Stomach (tissue), 9 donors: ENCODE data around the gene MTERF1. TPM values are rescaled to one million over a fixed set of nuclear protein-coding genes. Genes with fewer than 3 reads are reported as not detected.

Experiments used
- DNase-seq, 2 donors: peaks; one replicate each; pipeline versions ENCODE4 v3.0.0 to v3.0.0-alpha.2; 2013 to 2019
- H3K27ac ChIP-seq, 5 donors: fragments of 200-600 bp in 4 of 5; sonication (generic) in 4 of 5; one replicate each; pipeline ENCODE4 v1.5.1; 2013 to 2019; ENCODE audit warnings: mild to moderate bottlenecking in 1 of 5, moderate library complexity in 1 of 5
- H3K27me3 ChIP-seq, 3 donors: fragments of 200-600 bp; sonication (generic); one replicate each; pipeline ENCODE4 v1.5.1; 2017 to 2019; ENCODE audit warnings: mixed run types in 1 of 3
- H3K36me3 ChIP-seq, 4 donors: fragments of 200-600 bp; sonication (generic); 1 replicate in 3 of 4; 2 replicates in 1 of 4; pipeline ENCODE4 v1.5.1; 2016 to 2019
- H3K4me1 ChIP-seq, 4 donors: fragments of 200-600 bp; sonication (generic); one replicate each; pipeline ENCODE4 v1.5.1; 2016 to 2019
- H3K4me3 ChIP-seq, 4 donors: fragments of 200-600 bp; sonication (generic) in 3 of 4; one replicate each; pipeline ENCODE4 v1.5.1; 2016 to 2019; ENCODE audit warnings: mild to moderate bottlenecking in 1 of 4
- H3K9me3 ChIP-seq, 4 donors: fragments of 200-600 bp; sonication (generic); one replicate each; pipeline ENCODE4 v1.5.1; 2016 to 2019
- CTCF ChIP-seq, 7 experiments: fragments of 450-650 bp in 4 of 7; fragments of 200-600 bp in 3 of 7; sonication (generic) in 3 of 7; IDR thresholded peaks; one replicate each; pipeline ENCODE4 v1.5.1; 2016 to 2019; ENCODE audit warnings: antibody characterized with exemption in 7 of 7, control low read depth in 2 of 7, mild to moderate bottlenecking in 1 of 7
- EP300 ChIP-seq: sonication (generic); formaldehyde crosslinking; IDR thresholded peaks from one replicate; pipeline ENCODE4 v1.6.1; 2017; ENCODE audit warnings: antibody characterized with exemption
- POLR2A ChIP-seq, 4 donors: fragments of 450-650 bp; IDR thresholded peaks; one replicate each; pipeline ENCODE4 v1.6.1; 2016; ENCODE audit warnings: antibody characterized with exemption in 4 of 4, control low read depth in 2 of 4, mild to moderate bottlenecking in 1 of 4, moderate library complexity in 1 of 4
- POLR2AphosphoS5 ChIP-seq, 3 donors: sonication (generic); formaldehyde crosslinking; IDR thresholded peaks; one replicate each; pipeline ENCODE4 v1.6.1; 2016; ENCODE audit warnings: antibody characterized with exemption in 3 of 3
- WGBS, 5 donors: extraction: QIAGEN DNeasy Blood & Tissue Kit in 3 of 5; methylation state at CpG; one replicate each; pipeline versions ENCODE4 v1.1.5 to v1.1.7; 2013 to 2018; 5-methylcytosine and 5-hydroxymethylcytosine counted together
- intact Hi-C: fragments of 100-400 bp; cut with DNase I; formaldehyde crosslinking; loops from one replicate; pipeline ENCODE4 v1.15.1; 2023; ENCODE audit warnings: low total_unique reads
- polyA plus RNA-seq, 3 donors: library from polyadenylated mRNA; stranded (reverse); fragments of 200-250 nt; gene quantifications; one replicate each; pipeline ENCODE4 v1.2.3, GENCODE V29; 2013
- total RNA-seq, 5 donors: library from RNA; depleted of rRNA; stranded (reverse); fragments of >200 nt; gene quantifications; one replicate each; pipeline versions ENCODE4 v1.1.0 to v1.2.3, GENCODE V29; 2014 to 2016
- donor health status: healthy with polysubstance abuse.
- donor health status: Bipolar disorder and iron deficiency.
- donor health status: healthy.

MTERF1 gene
- total and polyA plus RNA-seq, 8 donors, result 1.2 to 19.0 (median 7.8) TPM

DNA sequence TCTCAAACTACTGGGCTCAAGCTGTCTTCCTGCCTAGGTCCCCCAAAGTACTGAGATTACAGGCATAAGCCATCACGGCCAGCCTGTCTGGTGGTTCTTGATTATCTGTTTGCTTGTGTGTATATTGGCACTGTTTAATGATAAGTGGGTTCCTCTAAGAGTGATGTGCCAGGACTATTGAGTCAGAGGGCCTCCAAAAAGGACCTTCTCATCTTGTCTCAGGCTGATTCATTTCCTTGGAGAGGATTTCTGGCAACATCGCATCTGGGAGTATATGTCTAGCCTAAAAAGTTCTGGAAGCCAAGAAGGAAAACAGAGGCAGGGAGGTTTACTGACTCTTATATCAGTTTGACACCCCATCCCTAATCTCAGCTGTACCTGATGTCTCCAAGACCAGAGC, 33.1 kb upstream of the MTERF1 start:
- no peaks in the 10 kb centered on the region for H3K27me3 ChIP-seq
- peaks cover 0 to 16% (median 3%) of the 10 kb centered on the region in 4 donors for H3K4me1 ChIP-seq
- H3K36me3 ChIP-seq, result no peaks in the 10 kb centered on the region
- 61 to 69% (median 68%) methylated on average over 2 of the region's 2 CpGs for WGBS, 5 donors
- DNase-seq, result no peak
- no peaks in the 10 kb centered on the region for H3K9me3 ChIP-seq
- H3K27ac ChIP-seq, result no peak overlapping the region
- no peak overlapping the region for H3K4me3 ChIP-seq
- TF ChIP-seq POLR2AphosphoS5 (IDR thresholded peaks at IDR 0.05), result no peak
- TF ChIP-seq CTCF (IDR thresholded peaks at IDR 0.05), result no peak
- TF ChIP-seq POLR2A (IDR thresholded peaks at IDR 0.05), result no peak
- TF ChIP-seq EP300, result no peak
- intact Hi-C loops, result no loop called here

DNA sequence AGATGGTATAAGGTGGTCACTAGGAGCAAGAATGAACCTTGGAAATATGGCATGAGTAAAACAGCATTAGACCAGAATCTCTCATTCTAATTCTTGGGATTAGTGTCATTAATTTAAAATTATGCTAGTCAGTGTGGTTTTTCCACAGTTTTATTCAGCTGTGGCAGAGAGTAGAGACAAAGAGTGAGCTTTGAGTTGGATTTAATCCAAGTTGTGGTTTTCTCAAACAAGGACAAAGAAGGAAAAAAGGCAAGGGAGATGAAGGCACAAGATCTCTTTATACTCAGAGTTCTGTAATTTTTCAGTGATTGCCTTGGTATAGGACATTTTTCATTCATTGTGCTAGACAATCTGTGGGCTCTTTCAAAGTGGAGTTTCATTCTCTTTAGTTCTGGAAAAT, 32.0 kb upstream of the MTERF1 start:
- intact Hi-C loops, result no loop called here
- H3K27me3 ChIP-seq, result no peaks in the 10 kb centered on the region
- H3K4me3 ChIP-seq, result no peak overlapping the region
- no peaks in the 10 kb centered on the region for H3K36me3 ChIP-seq
- no peaks in the 10 kb centered on the region for H3K9me3 ChIP-seq
- no peak for DNase-seq
- H3K4me1 ChIP-seq, result peaks cover 0 to 16% (median 3%) of the 10 kb centered on the region in 4 donors
- TF ChIP-seq POLR2A (IDR thresholded peaks at IDR 0.05) (no peak), EP300 (no peak), POLR2AphosphoS5 (IDR thresholded peaks at IDR 0.05) (no peak), CTCF (IDR thresholded peaks at IDR 0.05) (no peak)
- H3K27ac ChIP-seq, result peak overlapping the region in 1 of 5 donors; percentile 29

DNA sequence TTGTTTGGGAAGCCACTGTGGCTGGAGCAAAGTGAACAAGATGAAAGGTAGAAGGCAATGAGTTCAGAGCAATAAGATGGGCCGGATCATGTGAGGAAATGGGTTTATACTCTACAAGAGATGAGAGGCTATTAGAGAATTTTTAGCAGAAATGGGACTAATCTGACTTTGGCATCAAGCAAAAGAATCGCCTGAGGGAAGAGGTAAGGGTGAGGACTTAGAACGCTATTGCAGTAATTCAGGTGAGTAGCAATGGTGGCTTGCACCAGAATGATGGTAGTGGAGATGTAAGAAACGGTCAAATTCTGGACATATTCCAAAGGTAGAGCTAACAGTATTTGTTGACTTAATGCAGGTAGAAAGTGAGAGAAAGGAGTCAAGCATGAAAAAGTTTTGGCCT, 30.6 kb upstream of the MTERF1 start:
- peaks cover 0 to 16% (median 3%) of the 10 kb centered on the region in 4 donors for H3K4me1 ChIP-seq
- no peak for DNase-seq
- WGBS, 5 donors, result 85 to 94% (median 89%) methylated on average over 4 of the region's 4 CpGs
- no peaks in the 10 kb centered on the region for H3K9me3 ChIP-seq
- no peaks in the 10 kb centered on the region for H3K27me3 ChIP-seq
- no peak overlapping the region for H3K27ac ChIP-seq
- no peak overlapping the region for H3K4me3 ChIP-seq
- H3K36me3 ChIP-seq, result no peaks in the 10 kb centered on the region
- TF ChIP-seq POLR2AphosphoS5 (IDR thresholded peaks at IDR 0.05), result no peak
- intact Hi-C loops, result no loop called here

DNA sequence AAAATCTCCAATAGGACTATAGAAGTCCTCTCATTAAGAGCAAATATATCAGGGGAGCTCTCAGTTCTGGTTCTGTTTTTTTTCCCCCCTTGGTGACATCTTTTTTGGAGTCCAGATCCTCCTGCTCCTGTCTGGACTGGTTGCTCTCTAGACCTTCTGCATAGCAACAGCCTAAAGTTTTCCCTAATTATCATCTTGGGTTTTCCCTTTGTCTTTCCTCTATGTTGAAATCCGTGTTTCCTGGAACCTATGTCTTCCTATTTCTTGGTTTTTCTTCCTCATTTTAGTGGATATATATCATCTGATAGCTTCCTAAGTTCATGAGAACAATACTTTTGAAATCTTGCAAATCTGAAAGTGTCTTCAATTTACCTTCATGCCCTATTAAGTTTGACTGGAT, 29.7 kb upstream of the MTERF1 start:
- H3K27ac ChIP-seq, result no peak overlapping the region
- 46 to 90% (median 87%) methylated on average over 1 of the region's 1 CpG for WGBS, 5 donors
- no peaks in the 10 kb centered on the region for H3K9me3 ChIP-seq
- intact Hi-C loops, result no loop called here
- H3K27me3 ChIP-seq, result no peaks in the 10 kb centered on the region
- DNase-seq, result no peak
- TF ChIP-seq EP300, result no peak
- TF ChIP-seq CTCF (IDR thresholded peaks at IDR 0.05), result no peak
- no peak for TF ChIP-seq POLR2AphosphoS5 (IDR thresholded peaks at IDR 0.05)
- TF ChIP-seq POLR2A (IDR thresholded peaks at IDR 0.05), result no peak
- H3K4me3 ChIP-seq, result no peak overlapping the region
- H3K4me1 ChIP-seq, result peaks cover 0 to 16% (median 3%) of the 10 kb centered on the region in 4 donors
- no peaks in the 10 kb centered on the region for H3K36me3 ChIP-seq

GRCh38 chr7:91899563-91899962, 19.1 kb upstream of the MTERF1 start:
- TF ChIP-seq EP300 (no peak), CTCF (IDR thresholded peaks at IDR 0.05) (no peak), POLR2A (IDR thresholded peaks at IDR 0.05) (no peak), POLR2AphosphoS5 (IDR thresholded peaks at IDR 0.05) (no peak)

More at GRCh38 chr7:91899563-91899962, 19.1 kb upstream of the MTERF1 start:
- Histone ChIP-seq H3K36me3 (no peaks in the 10 kb centered on the region), H3K27me3 (no peaks in the 10 kb centered on the region), H3K9me3 (no peaks in the 10 kb centered on the region), H3K4me1 (no peaks in the 10 kb centered on the region), H3K27ac (no peak overlapping the region), H3K4me3 (no peak overlapping the region)
- 87 to 92% (median 89%) methylated on average over 1 of the region's 1 CpG for WGBS, 5 donors
- DNase-seq, result no peak
- intact Hi-C loops, result no loop called here
